Measurements from ENCODE around the gene LTBP1. TPM values are rescaled to one million over a fixed set of nuclear protein-coding genes. Genes with fewer than 3 reads are reported as not detected.

LTBP1 gene
- total and polyA plus RNA-seq, 2 donors (not counting 1 experiment from before 2014, with no cell fraction given), result 0.69 TPM; not detected in 1

- Histone ChIP-seq H3K27me3 (replicated peaks in 1 of 4; ENCODE audit: control extremely low read depth in 1 of 4, control insufficient read depth in 3 of 4, insufficient read depth in 4 of 4, low read length in 3 of 4) (peaks cover 0 to 3% (median 0%) of the 10 kb centered on the region in 4 experiments), H3K4me3 (ENCODE audit: control extremely low read depth in 1 of 5, extremely low read depth in 1 of 5, insufficient read depth in 1 of 5, low read depth in 2 of 5, low read length in 4 of 5) (no peak overlapping the region), H3K36me3 (replicated peaks in 1 of 2; ENCODE audit: control extremely low read depth in 1 of 2, control insufficient read depth in 1 of 2, extremely low read depth in 1 of 2, insufficient read depth in 2 of 2, low read length in 1 of 2) (no peaks in the 10 kb centered on the region), H2AFZ (ENCODE audit: insufficient read depth, low read depth, low read length, poor library complexity, severe bottlenecking) (no peak overlapping the region), H4K20me1 (ENCODE audit: control insufficient read depth, insufficient read depth, low read length, poor library complexity, severe bottlenecking) (no peaks in the 10 kb centered on the region), H3K4me1 (ENCODE audit: control insufficient read depth in 2 of 2, insufficient read depth in 2 of 2, low read length in 2 of 2) (no peaks in the 10 kb centered on the region), H3K9me3 (ENCODE audit: control extremely low read depth in 1 of 3, control insufficient read depth in 2 of 3, insufficient read depth in 1 of 3, low read length in 2 of 3) (no peaks in the 10 kb centered on the region), H3K79me2 (ENCODE audit: control insufficient read depth, insufficient read depth, low read length) (no peaks in the 10 kb centered on the region), H3K4me2 (replicated peaks; ENCODE audit: low read depth, low read length, poor library complexity, severe bottlenecking) (no peak overlapping the region), H3K9ac (ENCODE audit: low read length) (no peak overlapping the region), H3K27ac (ENCODE audit: low read length in 2 of 2) (no peak overlapping the region)
- Mint-ChIP-seq H3K4me3 (no peak overlapping the region), H3K9me3 (ENCODE audit: insufficient read depth) (no peaks in the 10 kb centered on the region), H3K4me1 (no peaks in the 10 kb centered on the region), H3K27ac (no peak overlapping the region), H3K27me3 (no peaks in the 10 kb centered on the region)
- intact Hi-C loops (cut with micrococcal nuclease), result no loop called here
- ATAC-seq (ENCODE audit: low read depth) (no peak), DNase-seq (no peak)
- no CpG with 5 or more reads among the region's 5 CpGs for WGBS (ENCODE audit: insufficient coverage)
- ChIA-PET POLR2A (no interaction called here), CTCF (no interaction called here)
- TF ChIP-seq EZH2 (IDR thresholded peaks at IDR 0.05; ENCODE audit: borderline replicate concordance, insufficient read depth, low read depth, low read length, poor library complexity, severe bottlenecking), result no peak
- no peak for TF ChIP-seq CTCF (IDR thresholded peaks at IDR 0.05)
Observed at GRCh38 chr2:33166287-33166881, 219.6 kb downstream of the LTBP1 start.

- Histone ChIP-seq H3K4me2 (replicated peaks; ENCODE audit: low read depth, low read length, poor library complexity, severe bottlenecking) (no peak overlapping the region), H3K4me1 (ENCODE audit: control insufficient read depth in 2 of 2, insufficient read depth in 2 of 2, low read length in 2 of 2) (no peaks in the 10 kb centered on the region), H3K9ac (ENCODE audit: low read length) (no peak overlapping the region), H4K20me1 (ENCODE audit: control insufficient read depth, insufficient read depth, low read length, poor library complexity, severe bottlenecking) (no peaks in the 10 kb centered on the region), H2AFZ (ENCODE audit: insufficient read depth, low read depth, low read length, poor library complexity, severe bottlenecking) (no peak overlapping the region), H3K27me3 (replicated peaks in 1 of 4; ENCODE audit: control extremely low read depth in 1 of 4, control insufficient read depth in 3 of 4, insufficient read depth in 4 of 4, low read length in 3 of 4) (peaks cover 0 to 3% (median 0%) of the 10 kb centered on the region in 4 experiments), H3K79me2 (ENCODE audit: control insufficient read depth, insufficient read depth, low read length) (no peaks in the 10 kb centered on the region), H3K9me3 (ENCODE audit: control extremely low read depth in 1 of 3, control insufficient read depth in 2 of 3, insufficient read depth in 1 of 3, low read length in 2 of 3) (no peaks in the 10 kb centered on the region), H3K4me3 (ENCODE audit: control extremely low read depth in 1 of 5, extremely low read depth in 1 of 5, insufficient read depth in 1 of 5, low read depth in 2 of 5, low read length in 4 of 5) (no peak overlapping the region), H3K27ac (ENCODE audit: low read length in 2 of 2) (no peak overlapping the region), H3K36me3 (replicated peaks in 1 of 2; ENCODE audit: control extremely low read depth in 1 of 2, control insufficient read depth in 1 of 2, extremely low read depth in 1 of 2, insufficient read depth in 2 of 2, low read length in 1 of 2) (no peaks in the 10 kb centered on the region)
- H3K4me3 Mint-ChIP-seq, result no peak overlapping the region
- TF ChIP-seq CTCF (IDR thresholded peaks at IDR 0.05) (no peak), EZH2 (IDR thresholded peaks at IDR 0.05; ENCODE audit: borderline replicate concordance, insufficient read depth, low read depth, low read length, poor library complexity, severe bottlenecking) (no peak)
- ChIA-PET POLR2A (no interaction called here), CTCF (no interaction called here)
- intact Hi-C loops (cut with micrococcal nuclease), result no loop called here
- no peak overlapping the region for H3K27ac Mint-ChIP-seq
- no peaks in the 10 kb centered on the region for H3K4me1 Mint-ChIP-seq
- ATAC-seq (ENCODE audit: low read depth) (no peak), DNase-seq (no peak)
- WGBS (ENCODE audit: insufficient coverage), result 100% methylated on average over 1 of the region's 3 CpGs
- H3K9me3 Mint-ChIP-seq (ENCODE audit: insufficient read depth), result no peaks in the 10 kb centered on the region
- H3K27me3 Mint-ChIP-seq, result no peaks in the 10 kb centered on the region
Observed at GRCh38 chr2:33167622-33168245, 221.0 kb downstream of the LTBP1 start.
